HepG2 (cell line): ENCODE data around the gene PSMG3. TPM values are rescaled to one million over a fixed set of nuclear protein-coding genes. Genes with fewer than 3 reads are reported as not detected.

Experiments used
- ATAC-seq: fragments of 200-7000 bp; cut with Tn5 transposase; 3 replicates; pipeline ENCODE4 v1.9.1; 2020; ENCODE audit warnings: mild to moderate bottlenecking, moderate library complexity
- BruUV-seq: library from RNA; stranded (reverse); fragments of 400-500 nt; replicated peaks from 2 replicates; lab custom pipeline; 2021; lab: Mats Ljungman, UMichigan
- CTCF ChIA-PET: fragments of 300-600 bp; formaldehyde crosslinking; extraction: SDS; loops from one replicate; lab custom pipeline; 2021; ENCODE audit warnings: low total read pairs, inconsistent platforms, low intra/inter-chr PET ratio; lab: Yijun Ruan, JAX
- POLR2A ChIA-PET: fragments of 350-600 bp; sonication (Branson Sonifier 250); formaldehyde crosslinking; loops from one replicate; lab custom pipeline; 2020; ENCODE audit warnings: antibody characterized with exemption, inconsistent platforms; lab: Yijun Ruan, JAX
- DNase-seq: peaks from one replicate; pipeline ENCODE4 v3.0.0-alpha.2; 2015; ENCODE audit warnings: low spot score
- FAIRE-seq: peaks from 3 replicates; lab custom pipeline; 2011; peaks lifted over from hg19 to GRCh38; lab: Jason Lieb, UNC
- H2AFZ ChIP-seq: one replicate; pipeline ENCODE4 v1.6.1; 2011; ENCODE audit warnings: low read length, inconsistent platforms
- H3K27ac ChIP-seq: fragments of 300-600 bp; 3 replicates; pipeline ENCODE4 v1.8.0; 2011; ENCODE audit warnings: mixed run types, mild to moderate bottlenecking, mixed read lengths, low read length, inconsistent platforms; ENCODE audit not compliant: insufficient read depth; ENCODE audit errors: extremely low read length
- H3K27me3 ChIP-seq, 2 experiments: fragments of 200-600 bp in 1 of 2; 2 replicates in 1 of 2; 3 replicates in 1 of 2; pipeline versions ENCODE4 v1.6.0 to v1.8.0; 2011; ENCODE audit warnings: low read length in 2 of 2, mild to moderate bottlenecking in 2 of 2, moderate library complexity in 2 of 2, inconsistent platforms in 1 of 2; ENCODE audit not compliant: insufficient read depth in 2 of 2, control insufficient read depth in 1 of 2
- H3K36me3 ChIP-seq, 2 experiments: fragments of 200-600 bp in 1 of 2; replicated peaks in 1 of 2; 2 replicates in 1 of 2; 3 replicates in 1 of 2; pipeline versions ENCODE4 v1.5.1 to v1.8.0; 2011; ENCODE audit warnings: low read length in 2 of 2, inconsistent platforms in 1 of 2; ENCODE audit not compliant: insufficient read depth in 2 of 2, control insufficient read depth in 1 of 2
- H3K4me1 ChIP-seq: 2 replicates; pipeline ENCODE4 v1.5.1; 2012; ENCODE audit warnings: low read length, inconsistent platforms; ENCODE audit not compliant: insufficient read depth
- H3K4me2 ChIP-seq: 2 replicates; pipeline ENCODE4 v1.6.0; 2011; ENCODE audit warnings: low read depth, low read length, inconsistent platforms
- H3K4me3 ChIP-seq, 3 experiments: fragments of 200-600 bp in 1 of 3; sonication (generic), shearing (Covaris generic) in 1 of 3; replicated peaks in 1 of 3; 2 replicates each; pipeline ENCODE4 v1.5.1; 2011 to 2016; ENCODE audit warnings: low read length in 3 of 3, inconsistent platforms in 2 of 3, low read depth in 2 of 3, mild to moderate bottlenecking in 2 of 3, control low read depth in 1 of 3, mixed read lengths in 1 of 3; ENCODE audit not compliant: insufficient read depth in 1 of 3
- H3K79me2 ChIP-seq: one replicate; pipeline ENCODE4 v1.6.1; 2011; ENCODE audit warnings: low read length, inconsistent platforms; ENCODE audit not compliant: insufficient read depth
- H3K9ac ChIP-seq: 2 replicates; pipeline ENCODE4 v1.6.0; 2011; ENCODE audit warnings: mild to moderate bottlenecking, low read depth, low read length, inconsistent platforms; ENCODE audit not compliant: insufficient read depth
- H3K9me3 ChIP-seq: 2 replicates; pipeline ENCODE4 v1.5.1; 2012; ENCODE audit warnings: mild to moderate bottlenecking, low read length
- H4K20me1 ChIP-seq: 2 replicates; pipeline ENCODE4 v1.6.0; 2011; ENCODE audit warnings: inconsistent platforms, mild to moderate bottlenecking, low read length, moderate library complexity; ENCODE audit not compliant: insufficient read depth
- AGO2 ChIP-seq: fragments of 200-400 bp; formaldehyde crosslinking; optimal IDR thresholded peaks from 2 replicates; pipeline ENCODE3; 2017; ENCODE audit warnings: mild to moderate bottlenecking, low read depth, low read length, moderate library complexity
- ARID2 ChIP-seq: sonication (generic); formaldehyde crosslinking; IDR thresholded peaks from 2 replicates; pipeline ENCODE4 v1.8.1; 2022; ENCODE audit warnings: mild to moderate bottlenecking, missing genetic modification reagents, borderline replicate concordance
- ISX ChIP-seq: sonication (generic); formaldehyde crosslinking; conservative IDR thresholded peaks from 2 replicates; pipeline ENCODE4 v1.5.0; 2020; ENCODE audit warnings: missing genetic modification reagents
- KDM3A ChIP-seq: IDR thresholded peaks from 2 replicates; pipeline ENCODE4 v1.6.1; 2018; ENCODE audit warnings: low read depth, missing compliant biosample characterization
- MED8 ChIP-seq: sonication (generic); formaldehyde crosslinking; IDR thresholded peaks from 2 replicates; pipeline ENCODE4 v1.8.1; 2023; ENCODE audit warnings: mild to moderate bottlenecking, missing genetic modification reagents; ENCODE audit not compliant: insufficient replicate concordance
- PHF5A ChIP-seq: IDR thresholded peaks from one replicate; pipeline ENCODE4 v1.6.1; 2018; ENCODE audit warnings: low read depth, missing genetic modification reagents; ENCODE audit not compliant: unreplicated experiment
- SMYD3 ChIP-seq: sonication (generic); formaldehyde crosslinking; IDR thresholded peaks from 2 replicates; pipeline ENCODE4 v1.8.1; 2023; ENCODE audit warnings: mild to moderate bottlenecking, missing genetic modification reagents
- TBX2 ChIP-seq: sonication (generic); formaldehyde crosslinking; IDR thresholded peaks from 2 replicates; pipeline ENCODE4 v1.5.0; 2020; ENCODE audit warnings: missing genetic modification reagents, mild to moderate bottlenecking, borderline replicate concordance
- ZFYVE20 ChIP-seq: sonication (generic); formaldehyde crosslinking; IDR thresholded peaks from 2 replicates; pipeline ENCODE4 v1.8.0; 2023; ENCODE audit warnings: low read depth, mild to moderate bottlenecking, moderate library complexity, missing genetic modification reagents, borderline replicate concordance
- ZNF121 ChIP-seq: sonication (generic); formaldehyde crosslinking; IDR thresholded peaks from 2 replicates; pipeline ENCODE4 v1.5.0; 2020; ENCODE audit warnings: mild to moderate bottlenecking, missing genetic modification reagents
- ZNF224 ChIP-seq: sonication (generic); formaldehyde crosslinking; IDR thresholded peaks from 2 replicates; pipeline ENCODE4 v1.5.0; 2020; ENCODE audit warnings: mild to moderate bottlenecking, missing genetic modification reagents
- ZNF383 ChIP-seq: sonication (generic); formaldehyde crosslinking; IDR thresholded peaks from 2 replicates; pipeline ENCODE4 v1.4.0; 2020; ENCODE audit warnings: missing genetic modification reagents, mild to moderate bottlenecking, borderline replicate concordance
- ZNF572 ChIP-seq: sonication (generic); formaldehyde crosslinking; IDR thresholded peaks from 2 replicates; pipeline ENCODE4 v1.5.1; 2020; ENCODE audit warnings: mild to moderate bottlenecking, missing genetic modification reagents
- ZSCAN20 ChIP-seq: sonication (generic); formaldehyde crosslinking; IDR thresholded peaks from 2 replicates; pipeline ENCODE4 v1.4.0; 2020; ENCODE audit warnings: missing genetic modification reagents, mild to moderate bottlenecking, borderline replicate concordance
- WGBS: methylation state at CpG from one replicate; pipeline ENCODE4 v1.1.6; 2017; ENCODE audit warnings: low lambda C conversion rate; 5-methylcytosine and 5-hydroxymethylcytosine counted together
- in situ Hi-C: cut with HindIII; loops from 2 replicates; pipeline ENCODE4 v1.10.0; 2017; ENCODE audit warnings: low pct_unique_long_range_greater_than_20kb; ENCODE audit not compliant: extremely low pct_ligation_motif_present
- intact Hi-C: fragments of 100-400 bp; cut with micrococcal nuclease; formaldehyde crosslinking; loops from one replicate; pipeline ENCODE4 v1.10.0; 2022; ENCODE audit not compliant: unreplicated experiment
- polyA plus RNA-seq, 8 experiments: library from polyadenylated mRNA; depleted of rRNA in 3 of 8; stranded (reverse) in 7 of 8; unstranded in 1 of 8; fragments of >200 nt; fragmentation: Illumina TruSeq in 4 of 8; extraction: Trizol in 4 of 8; gene quantifications; 2 replicates each; pipeline versions ENCODE4 v1.2.1 to v1.2.3, GENCODE V29; 2011 to 2016; ENCODE audit warnings: low read depth in 4 of 8, missing spikeins in 1 of 8, mixed read lengths in 1 of 8; ENCODE audit not compliant: insufficient read depth in 1 of 8
- total RNA-seq, 5 experiments: library from RNA; depleted of rRNA; stranded (reverse); fragments of >200 nt; fragmentation: Illumina TruSeq; extraction: Trizol; gene quantifications; 2 replicates each; pipeline ENCODE4 v1.2.3, GENCODE V29; 2016; ENCODE audit warnings: low read depth in 1 of 5
- TF ChIP-seq, protein P1 (sequence below): sonication (generic); formaldehyde crosslinking; IDR thresholded peaks from 2 replicates; pipeline ENCODE4 v1.8.1; 2023; ENCODE audit warnings: mild to moderate bottlenecking, missing genetic modification reagents

Gene PSMG3
- total and polyA plus RNA-seq, 2 of the 13 experiments (the other 11 are each of a cell fraction or from before 2014, with no cell fraction given) = 29.6 to 48.4 TPM

DNA sequence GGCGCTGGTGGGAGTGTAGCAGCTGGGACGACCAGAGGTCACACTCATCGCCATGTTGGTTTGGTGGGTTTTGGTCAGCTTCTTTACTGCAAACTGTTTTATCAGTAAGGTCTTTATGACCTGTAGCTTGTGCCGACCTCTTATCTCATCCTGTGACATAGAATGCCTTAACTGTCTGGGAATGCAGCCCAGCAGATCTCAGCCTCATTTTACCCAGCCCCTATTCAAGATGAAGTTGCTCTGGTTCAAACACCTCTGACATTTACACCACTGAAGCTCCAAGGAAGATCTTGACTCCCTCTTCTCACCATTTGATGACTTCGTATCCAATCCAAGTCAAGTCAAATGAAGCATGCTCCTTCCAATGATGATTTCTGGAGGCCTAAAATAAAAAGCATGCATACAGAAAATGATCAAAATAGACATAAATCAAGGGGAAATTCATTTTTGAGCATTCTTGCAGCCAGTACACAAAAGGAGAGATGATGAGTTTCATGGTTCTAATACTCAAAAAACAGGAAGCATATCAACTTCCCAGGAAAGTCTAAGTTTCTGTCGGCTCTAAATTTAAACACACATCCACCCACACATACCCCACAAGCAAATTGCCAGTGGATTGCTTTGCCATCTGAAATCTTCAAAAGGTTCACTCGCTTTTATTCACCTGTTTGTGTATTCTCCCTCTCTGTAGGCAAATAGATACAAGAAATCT, 2.4 kb upstream of the PSMG3 start:
- CTCF ChIA-PET = no interaction called here
- Histone ChIP-seq H4K20me1 (no peaks in the 10 kb centered on the region), H3K4me2 (no peak overlapping the region), H3K9ac (no peak overlapping the region), H3K4me1 (peaks cover 30% of the 10 kb centered on the region), H3K9me3 (no peaks in the 10 kb centered on the region), H3K79me2 (peaks cover 7% of the 10 kb centered on the region), H3K27me3 (no peaks in the 10 kb centered on the region; a peak in 1 of 5 replicates), H3K4me3 (no peak overlapping the region), H3K27ac (no peak overlapping the region), H2AFZ (no peak overlapping the region), H3K36me3 (peaks cover 2 to 7% of the 10 kb centered on the region in 2 experiments; a peak in 2 of 5 replicates)
- DNase-seq = no peak
- no TSS peak for BruUV-seq
- POLR2A ChIA-PET = no interaction called here
- 84% methylated on average over 7 of the region's 7 CpGs for WGBS
- TF ChIP-seq MED8 (CRISPR knock-in tag) (no peak), ZNF383 (CRISPR knock-in tag) (no peak), ZNF224 (CRISPR knock-in tag) (no peak), PHF5A (CRISPR knock-in tag) (no peak), ZFYVE20 (CRISPR knock-in tag) (no peak)
- intact Hi-C loops = no loop called here
- in situ Hi-C loops = no loop called here
- no peak for ATAC-seq
- no peak for FAIRE-seq

DNA sequence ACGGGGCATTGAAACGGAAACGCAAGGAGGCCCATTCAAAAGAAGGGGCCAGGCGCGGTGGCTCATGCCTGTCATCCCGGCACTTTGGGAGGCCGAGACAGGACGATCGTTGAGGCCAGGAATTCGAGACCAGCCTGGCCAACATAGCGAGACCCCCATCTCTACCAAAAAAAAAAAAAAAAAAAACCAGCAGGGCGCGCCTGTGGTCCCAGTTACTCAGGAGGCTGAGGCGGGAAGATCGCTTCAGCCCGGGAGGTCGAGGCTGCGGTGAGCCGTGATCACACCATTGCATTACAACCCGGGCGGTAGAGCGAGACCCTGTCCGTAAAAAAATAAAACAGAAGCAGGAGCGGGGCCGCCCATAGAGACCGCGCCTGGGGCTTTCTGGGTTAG, 396 bp downstream of the PSMG3 start:
- ATAC-seq = no peak
- WGBS = 2% methylated on average over 27 of the region's 27 CpGs
- no peaks in the 10 kb centered on the region for H4K20me1 ChIP-seq
- in situ Hi-C loops = no loop called here
- no peak overlapping the region for H2AFZ ChIP-seq
- H3K4me1 ChIP-seq = peaks cover 37% of the 10 kb centered on the region
- no peaks in the 10 kb centered on the region for H3K9me3 ChIP-seq
- H3K27me3 ChIP-seq = no peaks in the 10 kb centered on the region; a peak in 1 of 5 replicates
- POLR2A ChIA-PET = interaction anchor here (1.5 to 2.1 kb wide), 2 partner anchors 14 to 33 kb away, joined by 5 to 6 read pairs; partner anchors contain the start of gene TMEM184A
- peak overlapping the region; percentile 97 for H3K9ac ChIP-seq
- peak overlapping the region; percentile 68 to 96 (median 86) for H3K4me3 ChIP-seq
- TF ChIP-seq AGO2 (peak; percentile 16), TBX2 (CRISPR knock-in tag) (no peak), ZSCAN20 (CRISPR knock-in tag) (no peak), ISX (CRISPR knock-in tag) (peak; percentile 7; the same call in 1 of the 2 replicates), KDM3A (no peak), ARID2 (CRISPR knock-in tag) (0 out of 2 replicates have a peak, but pooled peaks have one; percentile 26), ZNF572 (no peak), SMYD3 (CRISPR knock-in tag) (0 out of 2 replicates have a peak, but pooled peaks have one; percentile 5), ZNF121 (CRISPR knock-in tag) (peak; percentile 98)
- TF ChIP-seq, protein P1, sequence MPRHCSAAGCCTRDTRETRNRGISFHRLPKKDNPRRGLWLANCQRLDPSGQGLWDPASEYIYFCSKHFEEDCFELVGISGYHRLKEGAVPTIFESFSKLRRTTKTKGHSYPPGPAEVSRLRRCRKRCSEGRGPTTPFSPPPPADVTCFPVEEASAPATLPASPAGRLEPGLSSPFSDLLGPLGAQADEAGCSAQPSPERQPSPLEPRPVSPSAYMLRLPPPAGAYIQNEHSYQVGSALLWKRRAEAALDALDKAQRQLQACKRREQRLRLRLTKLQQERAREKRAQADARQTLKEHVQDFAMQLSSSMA = 0 out of 2 replicates have a peak, but pooled peaks have one; percentile 33
- TF ChIP-seq, all 625 proteins: peak for 6
- peak overlapping the region; percentile 91 for H3K4me2 ChIP-seq
- no TSS peak for BruUV-seq
- CTCF ChIA-PET = no interaction called here
- H3K36me3 ChIP-seq = peaks cover 2 to 14% of the 10 kb centered on the region in 2 experiments; a peak in 2 of 5 replicates
- H3K27ac ChIP-seq = peak overlapping the region; percentile 63
- H3K79me2 ChIP-seq = peaks cover 7% of the 10 kb centered on the region
- FAIRE-seq = no peak
- no peak for DNase-seq
- intact Hi-C loops = no loop called here
